K562 (cell line): ENCODE measurements around the gene DAB2. TPM values are rescaled to one million over a fixed set of nuclear protein-coding genes. Genes with fewer than 3 reads are reported as not detected.

Experiments
- ATAC-seq: fragments of 200-7000 bp; cut with Tn5 transposase; 3 replicates; pipeline ENCODE4 v1.9.1; 2020; ENCODE audit warnings: moderate library complexity
- BruUV-seq: library from RNA; stranded (reverse); fragments of 400-500 nt; replicated peaks from 2 replicates; lab custom pipeline; 2021; lab: Mats Ljungman, UMichigan
- CTCF ChIA-PET: fragments of 300-600 bp; formaldehyde crosslinking; extraction: SDS; loops from one replicate; lab custom pipeline; 2021; ENCODE audit warnings: low intra/inter-chr PET ratio; lab: Yijun Ruan, JAX
- POLR2A ChIA-PET: fragments of 300-600, 350-650 bp; sonication (Branson Sonifier 250); formaldehyde crosslinking; extraction: SDS; loops from one replicate; lab custom pipeline; 2021; ENCODE audit warnings: antibody characterized with exemption, inconsistent platforms; lab: Yijun Ruan, JAX
- DNase-seq, 4 experiments: peaks; one replicate each; pipeline versions ENCODE4 v3.0.0 to v3.0.0-alpha.2; 2011 to 2018; ENCODE audit warnings: low spot score in 3 of 4, mixed read lengths in 3 of 4; ENCODE audit errors: extremely low read depth in 1 of 4
- FAIRE-seq: peaks from 2 replicates; lab custom pipeline; 2011; peaks lifted over from hg19 to GRCh38; lab: Jason Lieb, UNC
- H2AFZ ChIP-seq: 2 replicates; pipeline ENCODE4 v1.6.0; 2011; ENCODE audit warnings: low read depth, low read length, control low read depth, inconsistent platforms
- H3K27ac ChIP-seq: fragments of 200-600 bp; 3 replicates; pipeline ENCODE4 v1.8.0; 2011; ENCODE audit warnings: low read depth, mild to moderate bottlenecking, control low read depth, inconsistent platforms, low read length, moderate library complexity, mixed read lengths; ENCODE audit errors: extremely low read depth
- H3K27me3 ChIP-seq, 2 experiments: fragments of 300-600 bp in 1 of 2; 2 replicates in 1 of 2; 3 replicates in 1 of 2; pipeline versions ENCODE4 v1.6.0 to v1.8.0; 2011; ENCODE audit warnings: inconsistent platforms in 2 of 2, low read length in 2 of 2, mild to moderate bottlenecking in 1 of 2, mixed read lengths in 1 of 2, moderate library complexity in 1 of 2; ENCODE audit not compliant: control insufficient read depth in 2 of 2, insufficient read depth in 2 of 2
- H3K36me3 ChIP-seq: fragments of 300-600 bp; 3 replicates; pipeline ENCODE4 v1.8.0; 2011; ENCODE audit warnings: mild to moderate bottlenecking, low read length, inconsistent platforms; ENCODE audit not compliant: control insufficient read depth, insufficient read depth
- H3K4me1 ChIP-seq, 2 experiments: fragments of 200-600 bp in 1 of 2; replicated peaks in 1 of 2; 2 replicates in 1 of 2; 3 replicates in 1 of 2; pipeline versions ENCODE4 v1.5.1 to v1.8.0; 2011; ENCODE audit warnings: inconsistent platforms in 2 of 2, low read length in 2 of 2, mild to moderate bottlenecking in 1 of 2, mixed read lengths in 1 of 2, moderate library complexity in 1 of 2; ENCODE audit not compliant: control insufficient read depth in 2 of 2, insufficient read depth in 2 of 2
- H3K4me2 ChIP-seq: 2 replicates; pipeline ENCODE4 v1.6.1; 2011; ENCODE audit warnings: low read length, control low read depth, inconsistent platforms, mixed read lengths; ENCODE audit not compliant: insufficient read depth
- H3K4me3 ChIP-seq: fragments of 200-600 bp; sonication (generic), shearing (Covaris generic); 2 replicates; pipeline ENCODE4 v1.5.1; 2016; ENCODE audit warnings: control low read depth, inconsistent platforms
- H3K79me2 ChIP-seq: fragments of 200-600 bp; 3 replicates; pipeline ENCODE4 v1.8.0; 2011; ENCODE audit warnings: low read length, inconsistent platforms; ENCODE audit not compliant: control insufficient read depth, insufficient read depth
- H3K9ac ChIP-seq, 2 experiments: 2 replicates each; pipeline versions ENCODE4 v1.6.0 to v1.6.1; 2011; ENCODE audit warnings: low read depth in 2 of 2, low read length in 2 of 2, control low read depth in 1 of 2, inconsistent platforms in 1 of 2, mild to moderate bottlenecking in 1 of 2, mixed read lengths in 1 of 2; ENCODE audit not compliant: insufficient read depth in 1 of 2
- H3K9me1 ChIP-seq: one replicate; pipeline ENCODE4 v1.6.0; 2011; ENCODE audit warnings: inconsistent platforms, mild to moderate bottlenecking, low read length, moderate library complexity; ENCODE audit not compliant: control insufficient read depth, insufficient read depth
- H3K9me3 ChIP-seq: replicated peaks from 2 replicates; pipeline ENCODE4 v1.5.1; 2011; ENCODE audit warnings: low read depth, low read length, inconsistent platforms; ENCODE audit not compliant: control insufficient read depth, insufficient read depth
- H4K20me1 ChIP-seq: replicated peaks from 2 replicates; pipeline ENCODE4 v1.6.1; 2011; ENCODE audit warnings: low read length, inconsistent platforms, mixed read lengths; ENCODE audit not compliant: control insufficient read depth, insufficient read depth
- ARID2 ChIP-seq: fragments of 450-650 bp; IDR thresholded peaks from 2 replicates; pipeline ENCODE4 v1.6.1; 2017; ENCODE audit warnings: antibody characterized with exemption, mild to moderate bottlenecking
- PCBP1 ChIP-seq: fragments of 200-400 bp; formaldehyde crosslinking; IDR thresholded peaks from 2 replicates; pipeline ENCODE4 v1.6.1; 2018; ENCODE audit warnings: mild to moderate bottlenecking, low read depth, low read length; ENCODE audit not compliant: poor library complexity, severe bottlenecking
- PRDM10 ChIP-seq: fragments of 450-650 bp; IDR thresholded peaks from 2 replicates; pipeline ENCODE4 v1.6.1; 2018; ENCODE audit not compliant: partially characterized antibody
- PRMT5 ChIP-seq: sonication (generic); formaldehyde crosslinking; IDR thresholded peaks from 2 replicates; pipeline ENCODE4 v1.5.0; 2020; ENCODE audit warnings: missing genetic modification reagents
- PRPF4 ChIP-seq: fragments of 200-400 bp; formaldehyde crosslinking; IDR thresholded peaks from one replicate; pipeline ENCODE4 v1.6.1; 2017; ENCODE audit warnings: low read length, low read depth, mild to moderate bottlenecking; ENCODE audit not compliant: insufficient read depth, poor library complexity, severe bottlenecking
- SAFB2 ChIP-seq: fragments of 200-400 bp; formaldehyde crosslinking; IDR thresholded peaks from 2 replicates; pipeline ENCODE4 v1.6.1; 2018; ENCODE audit warnings: borderline replicate concordance, low read length, low read depth, moderate library complexity; ENCODE audit not compliant: severe bottlenecking
- TCF7 ChIP-seq: sonication (generic); IDR thresholded peaks from 2 replicates; pipeline ENCODE4 v1.6.1; 2016; ENCODE audit warnings: antibody characterized with exemption, borderline replicate concordance
- ZNF23 ChIP-seq: fragments of 250-450 bp; sonication (Bioruptor Pico); IDR thresholded peaks from 2 replicates; pipeline ENCODE4 v1.4.0; 2020; ENCODE audit warnings: mild to moderate bottlenecking
- ZNF518B ChIP-seq: fragments of 250-450 bp; sonication (Bioruptor Pico); IDR thresholded peaks from 2 replicates; pipeline ENCODE4 v1.5.0; 2021; ENCODE audit warnings: mild to moderate bottlenecking, moderate library complexity
- WGBS: fragments of 100-300 bp; shearing (Covaris generic); methylation state at CpG from one replicate; pipeline ENCODE4 v1.1.6; 2016; ENCODE audit warnings: low coverage, mixed read lengths; ENCODE audit not compliant: insufficient coverage; ENCODE audit errors: missing lambda C conversion rate; 5-methylcytosine and 5-hydroxymethylcytosine counted together
- in situ Hi-C: fragments of 300-500 bp; cut with MboI; formaldehyde crosslinking; loops from 4 replicates; pipeline ENCODE4 v1.15.0; 2018; ENCODE audit warnings: inconsistent platforms, mixed read lengths
- intact Hi-C: fragments of 100-400 bp; cut with micrococcal nuclease; formaldehyde crosslinking; loops from 2 replicates; pipeline ENCODE4 v1.14.2; 2022
- polyA plus RNA-seq, 8 experiments: library from polyadenylated mRNA; depleted of rRNA in 4 of 8; stranded (reverse) in 5 of 8; unstranded in 3 of 8; fragments of >200 nt; fragmentation: Nextera tagmentation in 2 of 8; fragmentation: Illumina TruSeq in 1 of 8; extraction: Ambion mirVana in 2 of 8; extraction: Trizol in 1 of 8; gene quantifications; 2 replicates each; pipeline versions ENCODE4 v1.2.1 to v1.2.3, GENCODE V29; 2011 to 2014; ENCODE audit warnings: inconsistent platforms in 1 of 8, missing spikeins in 1 of 8
- total RNA-seq, 7 experiments: library from RNA; depleted of rRNA in 6 of 7; stranded (reverse); fragments of >200 nt in 6 of 7; fragmentation: Illumina TruSeq in 2 of 7; extraction: Trizol in 2 of 7; gene quantifications; 2 replicates each; pipeline versions ENCODE4 v1.2.1 to v1.2.3, GENCODE V29; 2011 to 2021; ENCODE audit warnings: low replicate concordance in 1 of 7

DAB2 gene
- total and polyA plus RNA-seq, 9 of the 15 experiments (the other 6 are each of a cell fraction or from before 2014, with no cell fraction given) = 6.6 to 29.9 (median 24.1) TPM

GRCh38 chr5:39373791-39374190, 51.0 kb downstream of the DAB2 start:
- no peak for TF ChIP-seq PRPF4
- no peak for TF ChIP-seq PRDM10
- TF ChIP-seq PCBP1 = no peak
- TF ChIP-seq PRMT5 (CRISPR knock-in tag) = no peak
- no peak for TF ChIP-seq ZNF23 (CRISPR knock-in tag)
- no peak for TF ChIP-seq TCF7
- no peak for TF ChIP-seq ARID2
- TF ChIP-seq ZNF518B (CRISPR knock-in tag) = no peak
- TF ChIP-seq SAFB2 = no peak
- Histone ChIP-seq H3K9me3 (no peaks in the 10 kb centered on the region), H2AFZ (no peak overlapping the region), H3K4me3 (no peak overlapping the region), H3K9me1 (no peaks in the 10 kb centered on the region), H3K79me2 (no peaks in the 10 kb centered on the region), H3K36me3 (no peaks in the 10 kb centered on the region), H3K4me2 (no peak overlapping the region), H3K9ac (no peak overlapping the region), H3K27ac (no peak overlapping the region), H3K27me3 (no peaks in the 10 kb centered on the region), H4K20me1 (no peaks in the 10 kb centered on the region), H3K4me1 (0 out of 5 replicates have a peak, but pooled peaks cover 0 to 3% of the 10 kb centered on the region in 2 experiments)
- DNase-seq (no peak), FAIRE-seq (no peak), ATAC-seq (no peak)
- in situ Hi-C loops = loop anchor here (5.0 kb wide), 2 partner anchors 164 to 226 kb away; no protein-coding TSS in a partner anchor
- ChIA-PET CTCF (interaction anchor here (0.7 kb wide), 1 partner anchor 75 kb away, joined by 3 read pairs; no protein-coding TSS in a partner anchor), POLR2A (interaction anchor here (1.0 to 2.8 kb wide), 2 partner anchors 50 to 140 kb away, joined by 3 to 11 read pairs; partner anchors contain the start of gene DAB2)
- intact Hi-C loops = loop anchor here (5.0 to 10.0 kb wide), 2 partner anchors 91 to 156 kb away; partner anchors contain the start of gene FYB1
- BruUV-seq = no TSS peak
- WGBS = 60% methylated on average over 2 of the region's 2 CpGs
